IPS DF 4.7 (cell line): Measurements from ENCODE around the gene C1QTNF5.

Source experiments
- DNase-seq: peaks from one replicate; pipeline ENCODE4 v3.0.0-alpha.2; 2013; ENCODE audit warnings: low spot score; ENCODE audit errors: extremely low read depth

C1QTNF5 gene

DNA sequence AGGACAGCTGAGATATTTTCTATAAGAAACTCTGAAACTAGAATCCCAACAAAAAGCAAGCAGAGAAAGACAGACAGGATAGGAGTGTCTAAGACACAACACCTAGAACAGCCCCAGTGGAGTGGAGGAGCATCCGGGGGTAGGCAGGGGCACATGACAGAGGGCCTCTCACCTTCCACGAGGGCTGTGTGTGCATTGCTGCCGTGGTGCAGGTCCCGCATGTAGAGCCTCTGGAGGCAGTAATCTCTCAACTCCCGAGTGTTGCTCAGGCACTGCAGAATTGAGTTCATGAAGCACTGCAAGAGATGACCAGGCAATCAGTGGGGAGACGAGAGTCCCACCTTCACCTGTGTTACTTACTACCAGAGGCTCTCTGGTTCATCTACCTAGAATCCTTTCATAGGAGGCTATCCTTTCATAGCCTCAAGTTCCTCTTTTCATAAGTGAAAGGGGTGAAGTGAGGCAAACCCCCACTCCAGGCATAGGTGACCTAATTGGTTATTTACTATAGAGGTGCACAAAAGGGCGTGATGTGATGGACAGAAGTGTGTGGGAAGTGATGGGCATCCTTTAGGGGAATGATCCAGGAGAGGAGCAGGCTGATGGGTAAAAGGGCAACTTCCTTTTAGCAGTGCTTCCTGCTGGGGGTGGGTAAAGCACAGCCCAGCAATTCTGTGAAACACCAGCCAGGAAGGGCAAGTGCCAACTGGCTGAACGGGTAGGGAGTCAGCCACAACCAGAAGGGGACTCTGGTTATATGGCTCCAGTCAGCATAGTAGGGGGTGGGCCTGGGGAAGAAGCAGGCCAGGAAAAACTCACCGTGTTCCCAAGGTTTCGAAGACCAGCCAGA, 18.9 kb upstream of the C1QTNF5 start:
- no peak for DNase-seq

DNA sequence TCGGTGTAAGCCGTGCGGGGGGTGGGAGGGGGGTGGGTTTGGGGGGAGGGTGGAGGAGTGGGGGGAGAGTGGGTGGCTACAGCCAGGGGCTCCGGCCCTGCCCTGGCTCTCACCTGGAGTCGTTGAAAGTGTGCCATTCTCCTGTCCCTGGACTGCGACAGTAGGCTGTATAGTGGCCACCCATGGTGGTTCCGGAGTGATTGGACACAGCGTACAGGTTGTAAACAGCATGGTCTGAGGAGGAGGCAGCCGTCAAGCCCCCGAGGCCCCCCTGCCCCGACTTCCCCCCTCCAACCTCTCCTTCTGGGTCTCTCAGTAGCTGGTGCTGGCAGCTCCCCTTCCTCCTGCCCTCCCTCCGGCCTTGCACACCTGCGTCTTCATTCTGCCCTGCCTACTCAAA, 16.4 kb upstream of the C1QTNF5 start:
- DNase-seq = no peak

DNA sequence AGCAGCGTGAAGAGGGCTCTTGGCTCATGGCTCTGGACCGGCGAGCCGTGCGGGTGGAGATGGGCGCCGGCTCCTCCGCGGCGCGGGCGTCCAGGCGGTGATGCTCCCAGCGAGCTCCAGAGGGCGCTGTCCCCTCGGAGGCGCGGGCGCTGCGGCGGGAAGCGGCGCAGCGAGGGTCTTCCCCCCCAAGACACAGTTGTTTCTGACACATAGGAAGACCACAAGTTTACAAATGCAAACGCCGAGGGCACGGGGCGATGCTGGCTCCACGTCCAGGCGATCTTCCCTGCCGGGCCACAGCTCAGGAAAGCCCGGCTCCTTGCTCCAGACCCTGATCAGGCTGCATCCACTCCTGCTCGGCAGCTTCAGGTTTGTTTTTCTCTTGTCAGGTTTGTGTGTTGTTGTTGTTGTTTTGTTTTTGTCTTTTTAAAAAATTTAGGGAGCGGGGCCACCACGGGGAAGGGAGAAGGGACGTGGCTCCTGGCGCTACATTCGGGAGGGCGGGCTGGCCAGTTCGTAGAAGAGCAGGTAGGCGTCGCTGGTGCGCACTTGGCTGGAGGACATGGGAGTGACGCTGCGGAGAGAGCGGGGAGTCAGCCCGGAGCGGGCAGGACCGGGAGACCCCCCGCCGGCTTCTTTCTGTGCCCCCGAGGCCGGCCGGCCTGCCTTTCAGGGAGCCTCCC, 15.8 kb upstream of the C1QTNF5 start:
- DNase-seq = no peak

DNA sequence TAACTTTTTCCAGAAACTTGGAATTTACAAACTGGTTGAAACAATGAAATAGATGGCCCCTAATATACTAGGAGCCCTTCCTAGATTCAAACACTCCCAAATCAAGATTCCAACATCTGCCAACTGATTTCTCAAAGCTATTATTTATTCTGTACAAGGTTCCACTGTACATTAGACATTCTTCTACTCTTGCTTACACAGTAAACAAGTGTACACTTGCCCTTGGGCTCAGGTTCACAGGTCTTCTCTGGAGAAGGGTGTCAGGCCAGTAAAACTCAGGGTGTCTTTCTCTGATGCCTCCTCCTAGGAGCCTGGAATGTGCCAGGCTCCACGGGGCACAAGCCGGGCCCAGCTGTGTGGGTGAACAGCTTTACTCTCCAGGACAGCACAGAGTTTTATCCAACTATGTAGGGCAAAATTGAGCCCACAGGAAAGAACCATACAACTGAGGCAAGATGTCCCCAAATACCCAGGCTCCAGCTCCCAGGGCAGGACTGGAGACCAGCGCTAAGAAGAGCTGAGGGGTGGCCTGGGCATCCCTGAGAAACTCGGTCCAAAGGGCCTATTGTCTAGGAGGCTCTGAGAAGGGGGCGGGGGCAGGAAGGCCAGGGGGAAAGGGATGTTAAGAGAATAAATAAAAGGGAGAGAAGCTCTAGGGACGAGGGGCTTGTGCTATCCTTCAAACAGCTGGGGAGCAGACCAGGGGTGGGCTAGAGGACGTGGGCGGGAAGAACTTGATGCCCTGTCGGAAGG, 14.6 kb upstream of the C1QTNF5 start:
- DNase-seq = no peak

DNA sequence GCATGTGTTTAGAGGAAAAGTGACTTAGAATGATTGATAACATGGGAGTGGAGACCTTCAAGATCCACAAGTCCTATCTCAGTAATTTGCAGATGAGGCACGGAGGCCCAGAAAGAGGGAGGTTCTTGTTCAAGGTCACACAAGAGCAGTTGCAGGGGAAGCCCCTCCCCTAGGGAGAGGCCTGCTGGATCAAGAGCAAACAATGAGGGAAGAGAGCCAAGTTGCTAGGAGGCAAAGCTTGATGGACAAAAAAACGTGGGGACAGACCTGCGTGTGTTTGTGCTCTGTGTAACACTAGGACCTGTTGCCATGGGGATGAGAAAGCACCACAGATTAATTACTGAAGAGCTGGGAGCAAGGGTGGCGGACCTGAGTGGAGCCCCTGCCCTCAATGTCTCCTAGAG, 12.2 kb upstream of the C1QTNF5 start:
- DNase-seq = no peak

DNA sequence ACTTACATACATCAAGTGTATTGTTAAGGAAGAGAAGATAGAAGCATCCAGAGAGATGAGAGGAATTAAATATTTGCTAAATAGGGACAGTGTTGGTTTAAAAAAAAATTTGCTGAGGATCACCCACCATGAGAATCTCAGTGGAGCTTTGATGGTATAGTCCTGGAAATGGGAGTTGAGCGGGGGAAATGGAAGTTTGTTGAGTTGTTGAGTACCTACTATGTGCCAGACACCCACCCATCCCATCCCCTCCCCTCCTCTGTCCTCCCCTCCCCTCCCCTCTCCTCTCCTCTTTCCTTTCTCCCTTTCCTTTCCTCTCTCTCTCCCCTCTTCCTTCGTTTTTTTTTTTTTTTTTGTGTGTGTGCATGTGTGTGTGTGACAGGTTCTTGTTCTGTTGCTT, 10.5 kb upstream of the C1QTNF5 start:
- no peak for DNase-seq

DNA sequence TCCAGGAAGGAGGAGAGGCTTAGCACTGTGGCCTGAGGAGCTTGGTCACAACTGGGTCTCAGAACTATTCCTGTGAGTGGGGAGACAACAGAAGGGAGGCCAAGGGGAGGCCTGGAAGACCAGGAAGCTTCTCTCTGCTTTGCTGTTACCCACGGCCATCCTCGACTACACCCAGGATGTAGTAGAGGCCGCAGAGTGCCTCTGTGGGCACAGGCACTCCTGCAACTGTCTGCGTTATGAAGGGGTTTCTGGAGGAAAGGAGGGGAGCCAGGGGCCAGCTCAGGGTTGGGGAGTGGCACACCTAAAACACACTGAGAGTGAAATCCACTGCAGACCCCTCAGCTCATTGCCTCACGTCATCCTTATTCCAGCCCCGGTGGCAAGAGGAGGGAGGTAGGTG, 9.6 kb upstream of the C1QTNF5 start:
- no peak for DNase-seq

DNA sequence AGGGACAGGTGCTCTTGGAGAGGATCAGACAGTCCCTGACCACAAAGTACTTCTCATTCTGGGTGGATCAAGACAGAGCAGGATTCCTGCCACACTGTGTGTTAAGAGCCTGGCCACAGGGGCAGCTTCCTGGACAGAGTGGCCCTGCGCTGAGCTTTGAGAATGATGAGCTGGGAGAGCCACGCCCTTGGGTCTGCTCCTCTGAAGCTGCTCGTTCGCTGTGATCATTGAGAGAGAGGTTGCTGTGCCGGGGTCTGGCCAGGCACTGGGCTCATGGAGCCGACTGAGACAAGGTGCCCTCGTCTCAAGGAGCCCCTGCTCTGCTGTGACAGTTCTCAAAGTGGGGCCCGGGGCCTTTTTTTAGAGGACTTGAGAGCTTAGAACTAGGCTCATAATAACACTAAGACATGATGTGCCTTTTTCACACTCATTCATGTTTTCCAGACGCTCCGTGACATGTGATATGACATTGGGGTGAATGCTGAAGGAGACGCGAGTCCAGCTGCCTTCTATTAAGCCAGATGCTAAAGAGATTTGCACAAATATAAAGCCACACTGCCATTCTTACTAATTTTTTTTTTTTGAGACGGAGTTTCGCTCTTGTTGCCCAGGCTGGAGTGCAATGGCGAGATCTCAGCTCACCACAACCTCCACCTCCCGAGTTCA, 7.4 kb upstream of the C1QTNF5 start:
- no peak for DNase-seq

DNA sequence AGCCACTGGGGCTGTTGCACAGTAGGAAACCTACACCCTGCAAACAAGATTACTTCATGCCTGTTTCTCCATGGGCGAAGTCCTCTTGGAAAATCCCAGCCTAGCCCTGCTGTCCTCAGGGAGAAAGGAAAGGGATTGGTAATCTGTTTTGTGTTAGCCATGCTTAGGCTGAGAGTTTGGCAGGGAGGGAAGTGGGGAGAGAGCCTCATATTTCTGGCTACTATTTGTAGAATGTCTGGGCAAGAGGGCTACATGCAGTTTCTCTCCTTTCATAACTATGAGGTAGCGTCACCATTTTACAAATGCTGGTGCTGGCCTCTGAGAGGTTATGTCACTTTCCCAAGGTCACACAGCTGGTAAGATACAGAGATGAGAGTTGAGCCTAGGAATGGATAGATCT, 6.6 kb upstream of the C1QTNF5 start:
- DNase-seq = no peak

DNA sequence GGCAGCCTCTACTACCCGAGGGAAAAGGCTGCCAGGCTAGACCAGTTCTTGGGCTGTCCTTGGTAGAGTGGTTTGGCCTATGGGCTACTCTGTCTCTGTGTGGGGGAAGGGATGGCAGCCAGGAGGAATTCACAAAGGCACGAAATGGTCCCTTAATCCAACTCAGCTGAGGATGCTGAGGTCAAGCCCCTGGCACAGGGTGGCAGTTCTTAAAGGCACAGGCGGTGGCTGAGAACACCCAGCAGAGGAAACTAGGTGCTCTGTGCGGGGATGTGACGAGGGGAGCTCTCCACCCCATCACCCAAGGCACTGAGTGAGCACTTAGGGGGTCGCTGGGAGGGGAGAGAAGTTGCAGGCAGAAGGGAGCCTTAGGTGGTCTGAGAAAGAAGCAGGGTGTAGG, 5.9 kb upstream of the C1QTNF5 start, which contains the start of gene MFRP:
TSS of gene MFRP (minus strand) at position 101 of the 400 bp plus-strand sequence. CDS start 192 bp downstream, outside the sequence.
- DNase-seq = no peak

DNA sequence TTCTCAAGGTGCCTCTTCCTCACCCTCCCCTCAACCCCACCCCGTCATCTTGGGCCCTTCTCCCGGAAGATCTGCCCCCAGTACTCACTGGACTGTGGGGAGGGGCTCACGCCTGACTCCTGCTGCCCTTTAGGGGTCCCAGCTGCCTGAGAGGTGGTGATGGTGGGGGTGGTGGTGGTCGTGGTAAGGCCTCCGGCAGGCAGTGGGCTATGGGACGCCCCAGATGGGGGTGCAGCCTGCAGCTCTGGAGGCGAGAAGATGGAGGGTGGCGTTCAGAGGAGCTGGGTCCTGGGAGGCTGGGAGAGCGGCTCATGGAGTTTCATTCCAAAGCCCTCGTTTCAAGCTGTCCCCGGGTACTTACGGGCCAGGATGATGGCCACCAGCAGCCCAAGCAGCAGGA, 5.0 kb upstream of the C1QTNF5 start:
- DNase-seq = no peak

DNA sequence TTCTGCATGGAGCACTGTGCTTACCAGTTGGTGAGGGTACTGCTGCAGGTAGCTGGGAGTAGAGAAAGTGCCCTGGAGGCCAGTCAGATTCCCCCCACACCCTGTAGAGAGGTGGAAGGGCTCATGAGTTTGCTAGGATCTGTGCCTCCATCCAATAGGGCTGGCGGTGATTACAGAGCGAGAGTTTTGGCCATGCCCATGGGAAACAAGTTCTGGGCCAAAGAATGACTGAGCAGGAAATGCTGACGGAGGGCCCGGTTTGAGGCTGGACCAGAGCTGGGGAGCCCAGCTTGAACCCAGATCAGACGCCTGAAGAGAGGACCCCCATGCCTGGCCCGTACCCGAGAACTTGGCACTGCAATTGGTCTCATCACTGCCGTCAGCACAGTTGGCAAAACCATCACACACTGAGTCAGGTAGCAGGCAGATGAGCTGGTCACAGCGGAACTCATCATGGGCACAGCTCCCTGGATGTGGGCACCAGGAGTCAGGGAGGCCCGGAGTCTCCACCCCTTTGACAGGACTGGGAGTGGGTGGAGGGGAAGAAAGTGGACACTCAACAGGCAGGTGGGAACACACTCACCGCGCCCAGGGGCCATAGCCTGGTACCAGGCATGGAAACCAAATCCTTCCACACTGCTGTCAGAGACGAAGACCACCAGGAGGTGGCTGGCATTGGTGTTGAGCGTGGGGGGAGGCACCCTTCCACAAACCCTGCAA, 3.8 kb upstream of the C1QTNF5 start:
- DNase-seq = no peak

DNA sequence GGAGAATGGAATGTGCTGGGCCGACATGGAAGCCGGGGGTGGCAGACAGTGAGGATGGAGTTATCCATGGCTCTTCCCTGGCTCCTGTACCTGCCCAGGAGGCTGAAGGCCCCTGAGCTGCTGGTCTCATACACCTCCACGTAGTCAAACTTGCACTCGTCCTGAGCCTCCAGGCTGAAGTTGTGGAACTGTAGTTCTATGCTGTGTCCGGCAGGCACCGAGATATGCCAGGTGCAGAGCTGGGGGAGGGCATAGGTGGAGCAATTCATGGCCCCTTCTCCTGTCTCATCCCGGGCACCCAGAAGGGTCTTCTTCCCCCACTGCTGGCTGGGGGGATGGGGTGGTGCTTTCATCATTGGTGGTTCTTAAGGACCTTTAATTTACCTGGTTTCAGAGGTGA, 3.0 kb upstream of the C1QTNF5 start:
- no peak for DNase-seq

DNA sequence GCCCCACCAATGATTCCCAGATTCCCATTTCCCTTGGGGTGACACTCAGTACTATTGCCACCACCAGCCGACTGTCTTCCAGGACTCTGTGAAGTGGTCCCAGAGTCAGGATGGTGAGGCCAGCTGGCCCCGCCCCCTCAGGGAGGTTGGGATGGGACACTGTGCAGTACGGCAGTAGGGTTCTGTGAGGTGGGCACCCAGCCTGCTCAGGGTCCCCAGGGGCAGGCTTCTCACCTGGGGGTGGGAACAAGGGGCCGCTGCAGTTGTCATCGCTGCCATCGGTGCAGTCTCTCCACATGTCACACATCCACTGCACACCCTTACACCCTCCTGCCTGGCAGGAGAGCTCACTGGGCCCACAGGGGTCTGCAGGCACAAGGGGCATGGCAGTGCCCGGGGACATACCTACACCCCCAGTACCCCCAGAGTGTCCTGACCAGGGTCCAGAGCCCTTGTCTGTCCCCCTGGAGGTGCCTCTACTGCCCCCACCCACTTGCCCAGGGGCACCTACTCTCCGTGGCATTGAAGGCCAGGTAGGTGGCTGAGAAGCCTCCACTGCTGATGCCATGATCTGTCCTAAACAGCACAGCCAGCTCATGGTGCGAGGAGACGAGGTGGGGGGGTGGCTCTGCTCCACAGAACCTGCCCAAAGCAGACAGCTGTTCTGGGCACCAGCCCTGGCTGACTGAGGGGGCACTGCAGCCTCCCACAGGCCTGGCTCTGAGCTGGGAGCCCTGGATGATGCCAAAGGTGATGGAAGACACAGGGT, 1.9 kb upstream of the C1QTNF5 start:
- no peak for DNase-seq

DNA sequence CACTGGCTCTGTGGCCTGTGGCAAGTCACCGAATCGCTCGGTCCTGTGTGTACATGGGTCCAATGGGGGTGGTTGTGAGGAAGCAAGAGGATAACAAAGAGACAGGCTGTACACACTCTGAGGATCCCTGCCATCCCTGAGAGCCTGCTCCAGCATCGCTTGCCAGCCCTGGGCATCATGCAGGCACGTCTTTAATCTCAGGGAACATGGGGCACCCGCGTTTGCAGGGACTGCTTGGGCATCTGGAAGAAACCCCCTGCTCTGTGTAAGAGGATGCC, 1.3 kb upstream of the C1QTNF5 start:
- no peak for DNase-seq

DNA sequence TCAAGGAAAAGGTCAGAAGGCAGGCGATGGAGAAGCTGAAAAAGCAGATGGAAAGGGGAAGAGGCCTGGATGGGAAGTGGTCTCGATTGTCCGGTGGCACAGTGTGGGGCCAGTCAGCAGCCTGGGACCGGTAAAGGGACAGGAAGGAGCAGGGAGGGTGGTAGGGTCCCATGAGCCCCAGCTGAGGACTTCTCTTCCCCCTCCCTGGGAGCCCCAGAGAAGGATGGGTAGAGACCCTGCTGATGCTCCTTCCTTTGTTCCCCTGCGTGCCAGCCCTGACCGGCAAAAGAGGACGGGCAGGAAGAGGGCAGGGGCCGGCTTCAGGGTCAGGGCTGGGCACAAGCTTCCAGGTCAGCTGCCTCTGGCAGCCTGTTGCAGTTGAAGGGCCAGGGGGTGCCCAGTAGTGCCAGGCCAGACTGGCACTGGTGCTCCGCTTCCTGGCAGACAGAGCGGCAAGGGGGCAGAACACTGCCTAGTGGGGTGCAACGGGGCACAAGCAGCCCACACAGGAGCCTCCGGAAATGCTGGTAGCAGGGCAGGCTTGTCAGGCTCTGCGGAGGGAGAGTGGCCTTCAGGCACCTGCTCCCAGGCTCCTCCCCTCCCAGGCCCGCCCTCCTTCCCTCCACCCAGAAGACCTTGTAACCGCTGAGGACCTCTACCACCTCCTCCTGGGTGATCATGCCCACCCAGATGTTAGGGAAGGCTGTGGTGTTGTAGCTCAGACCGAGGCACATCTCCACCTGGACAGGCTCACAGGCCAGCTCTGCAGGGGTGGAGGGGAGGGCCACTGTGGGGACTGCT, 739 bp upstream of the C1QTNF5 start:
- DNase-seq = no peak

DNA sequence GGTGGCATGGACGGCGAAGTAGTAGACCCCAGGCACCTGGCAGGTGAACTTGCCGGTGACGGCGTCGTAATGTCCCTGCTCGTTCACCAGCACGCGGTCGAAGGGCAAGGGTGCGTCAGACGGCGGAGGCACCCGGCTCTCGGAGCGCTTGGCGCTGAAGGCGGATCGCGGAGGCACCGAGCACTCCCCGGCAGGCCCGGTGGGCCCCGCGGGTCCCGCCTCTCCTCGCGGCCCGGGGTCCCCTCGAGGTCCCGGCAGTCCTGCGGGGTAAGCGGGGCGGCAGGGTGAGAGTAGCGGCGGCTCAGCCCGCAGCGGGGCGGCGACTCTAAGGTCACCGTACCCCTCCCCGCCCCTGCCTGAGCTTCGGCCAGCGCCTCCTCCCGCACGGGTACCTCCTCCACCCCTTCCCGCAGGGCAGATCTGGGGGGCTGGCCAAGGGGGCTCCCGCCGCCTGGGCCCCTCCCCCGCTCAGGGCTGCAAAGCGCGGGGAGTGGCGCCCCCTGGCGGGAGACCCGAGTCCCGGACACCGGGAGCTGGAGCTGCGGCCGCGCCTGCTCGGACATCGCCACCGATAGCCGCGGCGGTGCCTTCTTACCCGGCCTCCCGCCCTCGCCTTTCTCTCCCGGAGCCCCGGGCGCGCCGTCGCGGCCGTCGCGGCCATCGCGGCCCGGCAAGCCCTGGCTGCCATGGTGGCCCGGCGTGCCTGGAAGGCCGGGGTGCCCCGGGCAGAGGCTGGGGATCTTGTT, 921 bp downstream of the C1QTNF5 start:
- no peak for DNase-seq

DNA sequence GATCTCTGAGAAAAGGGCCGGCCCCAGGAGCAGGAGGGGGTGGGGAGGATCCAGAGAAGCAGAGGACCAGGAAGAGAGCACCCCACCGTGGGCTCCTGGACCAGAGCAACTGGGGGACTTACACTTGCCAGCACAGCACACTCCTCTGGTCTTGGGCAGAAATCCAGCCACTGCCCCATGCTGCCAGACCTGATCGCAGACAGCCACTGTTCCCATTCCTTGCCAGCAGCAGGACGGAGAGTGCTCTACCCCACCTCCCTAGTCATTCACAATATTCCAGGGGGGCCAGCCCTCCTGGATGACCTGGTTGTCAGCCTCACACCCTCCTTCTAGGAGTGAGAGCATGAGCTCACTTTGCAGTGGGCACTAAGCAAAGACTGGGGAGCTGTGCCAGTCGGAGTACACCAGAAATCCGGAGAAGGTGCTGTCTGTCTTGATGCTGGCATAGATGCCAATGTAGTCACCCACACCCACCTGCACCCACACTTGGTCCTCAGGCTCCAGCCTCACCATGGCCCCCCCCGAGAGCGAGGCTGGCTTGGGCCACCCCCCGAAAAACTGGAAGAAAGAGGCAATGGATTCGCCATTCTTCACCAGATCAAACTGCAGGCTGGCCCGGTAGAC, 1.6 kb downstream of the C1QTNF5 start:
- no peak for DNase-seq
